Stimulated activated CD4-positive, alpha-beta T cell treated with anti-CD3 and anti-CD28 coated beads, TNF-alpha, amount 100 ng/mL, for 4 hours (primary cell): ENCODE measurements around the gene TNFRSF13B.
"Not testable (repeated sequence)": the region's sequence is repeated elsewhere in the genome, so short reads cannot be mapped to it uniquely, and the experiment has no call there.

Experiments
- DNase-seq, 3 experiments: peaks; one replicate each; pipeline ENCODE4 v3.0.0-alpha.2; 2020; ENCODE audit warnings: low read depth in 3 of 3

Gene TNFRSF13B

DNA sequence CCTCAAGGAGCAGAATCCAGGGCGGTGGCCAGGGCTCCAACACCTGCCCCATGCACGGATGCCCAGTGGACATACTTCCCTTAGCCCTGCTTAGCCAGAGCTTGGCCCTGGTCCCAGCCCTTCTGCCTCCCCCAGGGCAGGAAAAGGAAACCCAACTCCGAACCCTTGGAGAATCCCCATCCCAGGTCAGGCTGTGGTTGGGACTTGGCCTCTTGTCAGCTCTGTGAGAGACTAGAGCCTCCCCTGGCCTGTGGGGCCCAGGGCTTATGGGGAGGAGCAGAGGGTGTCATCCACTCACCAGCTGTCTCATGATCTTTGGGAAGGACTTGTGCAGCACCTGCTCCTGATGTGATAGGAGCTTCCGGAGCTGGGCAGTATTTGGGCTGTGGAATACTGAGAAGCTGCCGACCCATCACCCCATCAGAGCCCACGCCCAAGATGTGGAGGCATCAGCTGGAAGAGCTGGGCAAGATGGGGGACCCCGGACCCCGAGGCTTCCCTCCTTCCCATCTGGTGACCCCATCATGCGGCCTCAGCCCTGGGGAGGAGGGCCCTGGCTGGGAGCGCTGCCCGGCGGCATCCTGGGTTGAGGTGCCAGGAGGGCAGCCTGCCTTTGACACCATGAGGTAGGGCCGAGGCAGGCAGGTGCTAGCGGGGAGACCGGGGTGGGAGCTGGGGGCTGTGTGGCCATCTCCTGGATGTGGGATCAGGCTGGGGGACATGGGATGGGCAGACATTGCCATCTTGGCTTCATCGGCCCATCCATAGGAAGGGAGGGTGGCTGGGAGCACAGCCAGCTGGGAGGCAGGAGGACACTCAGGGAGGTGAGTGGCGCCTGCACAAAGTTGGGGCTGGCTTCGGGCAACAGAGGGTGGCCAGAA lies 45.1 kb downstream of the TNFRSF13B start:
- no peak for DNase-seq

- DNase-seq: no peak
Observed at GRCh38 chr17:16926061-16926511, 45.8 kb downstream of the TNFRSF13B start.

DNA sequence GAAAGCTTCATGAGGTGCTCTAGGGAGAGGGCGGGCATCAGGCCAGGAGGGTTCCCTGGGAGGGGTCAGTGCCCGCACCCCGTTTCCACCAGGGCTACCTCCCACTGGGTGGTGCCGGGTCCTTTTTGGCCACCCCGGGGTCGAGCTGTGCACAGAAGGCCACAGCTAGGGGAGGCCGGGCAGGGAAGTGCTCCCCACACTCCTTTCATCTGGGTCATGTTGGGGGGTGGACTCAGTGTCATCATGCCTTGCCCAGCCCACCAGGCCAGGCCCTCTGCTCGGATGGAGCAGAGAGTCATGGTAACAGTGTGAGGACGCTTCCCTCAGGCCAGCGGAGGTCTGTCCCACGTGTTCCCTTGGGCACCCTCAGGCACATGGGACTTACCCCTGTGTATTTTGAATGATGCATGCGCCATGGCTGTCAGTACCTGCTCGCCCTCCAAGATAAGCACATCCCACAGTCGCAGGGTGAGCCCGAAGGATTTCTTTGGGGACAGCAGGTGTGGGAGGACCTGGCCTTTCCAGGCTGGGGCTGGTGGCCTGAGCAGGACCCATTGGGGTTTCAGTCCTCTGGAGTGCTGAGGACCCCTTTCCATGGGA lies 46.4 kb downstream of the TNFRSF13B start:
- DNase-seq: no peak

GRCh38 chr17:16924696-16925440 lies 47.0 kb downstream of the TNFRSF13B start:
- DNase-seq: no peak

- DNase-seq: no peak
Observed at GRCh38 chr17:16923904-16924695, 47.8 kb downstream of the TNFRSF13B start.

GRCh38 chr17:16923097-16923903 lies 48.6 kb downstream of the TNFRSF13B start:
- no peak for DNase-seq

DNA sequence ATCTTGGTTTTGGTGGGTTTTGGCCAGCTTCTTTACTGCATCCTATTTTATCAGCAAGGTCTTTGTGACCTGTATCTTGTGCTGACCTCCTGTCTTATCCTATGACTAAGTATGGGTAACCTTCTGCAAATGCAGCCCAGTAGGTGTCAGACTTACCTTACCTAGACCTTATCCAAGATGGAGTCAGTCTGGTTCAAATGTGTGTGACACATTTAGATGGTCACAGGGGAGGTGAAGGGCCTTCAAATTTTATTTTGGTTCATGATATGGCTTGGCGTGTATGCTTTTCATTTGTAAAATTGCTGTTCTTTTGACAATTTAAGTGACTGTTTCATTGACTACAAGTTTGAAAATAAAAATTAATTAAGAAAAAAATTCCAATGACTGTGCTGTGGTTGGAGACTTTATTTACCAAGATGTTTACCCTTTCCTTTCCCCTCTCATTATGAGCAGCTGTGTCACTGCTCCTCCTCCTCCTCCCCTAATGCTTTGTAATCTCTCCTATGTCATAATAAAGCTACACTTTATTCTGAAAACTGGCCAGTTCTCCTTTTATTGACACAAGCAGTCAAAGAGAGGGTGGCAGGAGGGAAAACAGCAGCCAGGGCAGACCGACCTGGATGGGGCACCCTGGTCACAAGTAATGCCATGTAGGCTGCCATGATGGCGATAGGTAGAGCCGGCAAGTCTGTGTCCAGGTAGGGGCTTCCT lies 49.4 kb downstream of the TNFRSF13B start:
- DNase-seq: no peak

DNA sequence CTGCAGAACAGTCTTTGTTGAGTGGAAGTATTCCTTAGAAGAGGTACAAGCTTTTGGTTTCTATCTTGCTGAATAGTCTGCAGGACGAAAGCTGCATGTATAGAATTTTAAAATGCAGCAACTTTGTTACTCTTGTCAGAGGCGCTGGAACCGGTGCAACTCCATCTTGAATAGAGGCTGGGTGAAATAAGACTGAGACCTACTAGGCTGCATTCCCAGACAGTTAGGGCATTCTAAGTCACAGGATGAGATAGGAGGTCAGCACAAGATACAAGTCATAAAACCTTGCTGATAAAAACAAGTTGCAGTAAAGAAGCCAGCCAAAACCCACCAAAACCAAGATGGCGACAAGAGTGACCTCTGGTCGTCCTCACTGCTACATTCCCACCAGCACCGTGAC lies 50.5 kb downstream of the TNFRSF13B start:
- not testable (repeated sequence) for DNase-seq

- no peak for DNase-seq
Observed at GRCh38 chr17:16920628-16921020, 51.3 kb downstream of the TNFRSF13B start.

DNA sequence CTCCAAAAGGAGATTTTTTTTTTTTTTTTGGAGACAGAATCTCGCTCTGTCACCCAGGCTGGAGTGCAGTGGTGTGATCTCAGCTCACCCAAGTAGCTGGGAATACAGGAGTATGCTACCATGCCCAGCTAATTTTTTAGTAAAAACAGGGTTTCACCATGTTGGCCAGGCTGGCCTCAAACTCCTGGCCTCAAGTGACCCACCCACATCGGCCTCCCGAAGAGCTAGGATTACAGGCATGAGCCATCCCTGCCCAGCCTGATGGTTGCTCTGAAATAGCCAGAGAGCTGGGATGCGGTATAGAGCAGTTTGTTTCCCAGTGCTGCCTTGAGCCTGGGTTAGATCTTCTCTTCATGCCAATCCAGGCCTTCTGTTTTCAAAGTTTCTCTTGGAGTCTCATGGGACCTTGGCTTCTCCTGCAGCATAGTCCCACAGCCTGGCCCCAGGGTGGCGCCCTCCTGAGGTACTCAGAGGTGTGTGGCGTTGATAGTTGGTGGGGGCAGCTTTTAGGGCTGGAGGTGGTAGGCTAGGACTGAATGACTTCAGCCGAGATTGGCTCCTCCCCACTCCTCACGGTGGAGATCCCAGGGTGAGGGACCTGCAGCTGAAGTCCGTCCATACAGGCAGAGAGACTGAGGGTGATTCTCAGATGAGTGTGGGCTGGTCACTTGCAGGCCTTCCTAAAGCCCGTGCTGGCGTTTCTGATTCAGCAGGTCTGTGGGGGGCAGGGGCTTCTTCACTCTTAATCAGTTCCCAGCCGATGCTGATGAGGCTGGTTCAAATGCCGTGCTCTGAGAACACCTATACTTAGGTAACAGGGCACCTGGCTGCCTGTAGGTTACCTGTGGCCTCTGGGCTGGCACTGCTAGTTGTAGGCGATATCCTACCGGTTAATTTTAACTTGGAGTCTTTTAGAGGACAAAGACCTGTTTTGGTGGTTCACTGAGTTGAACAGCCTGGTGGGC lies 52.0 kb downstream of the TNFRSF13B start:
- no peak for DNase-seq

GRCh38 chr17:16918443-16918842 lies 53.5 kb downstream of the TNFRSF13B start:
- DNase-seq: no peak

- no peak for DNase-seq
Observed at GRCh38 chr17:16917671-16918394, 54.1 kb downstream of the TNFRSF13B start.

- DNase-seq: no peak
Observed at GRCh38 chr17:16916557-16916920, 55.4 kb downstream of the TNFRSF13B start.

GRCh38 chr17:16915752-16916556 lies 56.0 kb downstream of the TNFRSF13B start:
- peak in 1 of 3 experiments; percentile 15 for DNase-seq

- DNase-seq: no peak
Observed at GRCh38 chr17:16913463-16913862, 58.5 kb downstream of the TNFRSF13B start.

- no peak for DNase-seq
Observed at GRCh38 chr17:16912021-16912962, 59.6 kb downstream of the TNFRSF13B start.
